GM23248 (cell line): ENCODE measurements around the gene CYBB.

Source experiments
- EZH2 ChIP-seq: fragments of 200-600 bp; sonication (generic); IDR thresholded peaks from 2 replicates; pipeline ENCODE4 v1.6.1; 2018; ENCODE audit warnings: antibody characterized with exemption, mild to moderate bottlenecking; ENCODE audit not compliant: insufficient read depth, poor library complexity, severe bottlenecking
- EZH2phosphoT487 ChIP-seq: fragments of 200-600 bp; sonication (generic); IDR thresholded peaks from 2 replicates; pipeline ENCODE4 v1.6.1; 2018; ENCODE audit warnings: antibody characterized with exemption, moderate library complexity, mild to moderate bottlenecking, low read depth; ENCODE audit not compliant: insufficient read depth

GRCh38 chrX:37846141-37846540 lies 66.3 kb downstream of the CYBB start:
- no peak for TF ChIP-seq EZH2
- TF ChIP-seq EZH2phosphoT487 = no peak
